ENCODE data around the gene U2AF2. TPM values are rescaled to one million over a fixed set of nuclear protein-coding genes. Genes with fewer than 3 reads are reported as not detected.

U2AF2 gene
- total RNA-seq, 1 experiment from 2014 or later = 545 TPM

- Histone ChIP-seq H3K4me3 (ENCODE audit: low read depth in 2 of 2, low read length in 2 of 2) (no peak overlapping the region), H3K4me1 (ENCODE audit: control insufficient read depth, insufficient read depth, low read length) (peaks cover 36% of the 10 kb centered on the region), H3K36me3 (ENCODE audit: control insufficient read depth, insufficient read depth, low read length) (peaks cover 46% of the 10 kb centered on the region), H3K9me3 (ENCODE audit: control insufficient read depth, insufficient read depth, low read depth, low read length) (no peaks in the 10 kb centered on the region), H3K27me3 (ENCODE audit: control insufficient read depth, insufficient read depth, low read length) (no peaks in the 10 kb centered on the region), H3K27ac (ENCODE audit: low read length) (peak overlapping the region; percentile 55)
- ATAC-seq = no peak
- no peak for DNase-seq (ENCODE audit: low read depth, low spot score)
- in situ Hi-C loops (cut with HindIII; ENCODE audit: low pct_unique_long_range_greater_than_20kb, low sequenced_read_pairs) = no loop called here
- BruUV-seq (replicated peaks) = no TSS peak
- ChIA-PET POLR2A (no interaction called here), CTCF (no interaction called here)
- TF ChIP-seq, protein P1, sequence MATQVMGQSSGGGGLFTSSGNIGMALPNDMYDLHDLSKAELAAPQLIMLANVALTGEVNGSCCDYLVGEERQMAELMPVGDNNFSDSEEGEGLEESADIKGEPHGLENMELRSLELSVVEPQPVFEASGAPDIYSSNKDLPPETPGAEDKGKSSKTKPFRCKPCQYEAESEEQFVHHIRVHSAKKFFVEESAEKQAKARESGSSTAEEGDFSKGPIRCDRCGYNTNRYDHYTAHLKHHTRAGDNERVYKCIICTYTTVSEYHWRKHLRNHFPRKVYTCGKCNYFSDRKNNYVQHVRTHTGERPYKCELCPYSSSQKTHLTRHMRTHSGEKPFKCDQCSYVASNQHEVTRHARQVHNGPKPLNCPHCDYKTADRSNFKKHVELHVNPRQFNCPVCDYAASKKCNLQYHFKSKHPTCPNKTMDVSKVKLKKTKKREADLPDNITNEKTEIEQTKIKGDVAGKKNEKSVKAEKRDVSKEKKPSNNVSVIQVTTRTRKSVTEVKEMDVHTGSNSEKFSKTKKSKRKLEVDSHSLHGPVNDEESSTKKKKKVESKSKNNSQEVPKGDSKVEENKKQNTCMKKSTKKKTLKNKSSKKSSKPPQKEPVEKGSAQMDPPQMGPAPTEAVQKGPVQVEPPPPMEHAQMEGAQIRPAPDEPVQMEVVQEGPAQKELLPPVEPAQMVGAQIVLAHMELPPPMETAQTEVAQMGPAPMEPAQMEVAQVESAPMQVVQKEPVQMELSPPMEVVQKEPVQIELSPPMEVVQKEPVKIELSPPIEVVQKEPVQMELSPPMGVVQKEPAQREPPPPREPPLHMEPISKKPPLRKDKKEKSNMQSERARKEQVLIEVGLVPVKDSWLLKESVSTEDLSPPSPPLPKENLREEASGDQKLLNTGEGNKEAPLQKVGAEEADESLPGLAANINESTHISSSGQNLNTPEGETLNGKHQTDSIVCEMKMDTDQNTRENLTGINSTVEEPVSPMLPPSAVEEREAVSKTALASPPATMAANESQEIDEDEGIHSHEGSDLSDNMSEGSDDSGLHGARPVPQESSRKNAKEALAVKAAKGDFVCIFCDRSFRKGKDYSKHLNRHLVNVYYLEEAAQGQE (IDR thresholded peaks at IDR 0.05; ENCODE audit: insufficient read depth in 1 of 2, low read depth in 2 of 2, low read length in 1 of 2) = no peak
- TF ChIP-seq POLR2AphosphoS5 (IDR thresholded peaks at IDR 0.05; ENCODE audit: low read depth, low read length) (no peak), SIN3A (IDR thresholded peaks at IDR 0.05; ENCODE audit: borderline replicate concordance, insufficient read depth, low read depth, low read length) (no peak), TCF7L2 (IDR thresholded peaks at IDR 0.05; ENCODE audit: low read depth, low read length) (no peak)
- TF ChIP-seq, protein P2, sequence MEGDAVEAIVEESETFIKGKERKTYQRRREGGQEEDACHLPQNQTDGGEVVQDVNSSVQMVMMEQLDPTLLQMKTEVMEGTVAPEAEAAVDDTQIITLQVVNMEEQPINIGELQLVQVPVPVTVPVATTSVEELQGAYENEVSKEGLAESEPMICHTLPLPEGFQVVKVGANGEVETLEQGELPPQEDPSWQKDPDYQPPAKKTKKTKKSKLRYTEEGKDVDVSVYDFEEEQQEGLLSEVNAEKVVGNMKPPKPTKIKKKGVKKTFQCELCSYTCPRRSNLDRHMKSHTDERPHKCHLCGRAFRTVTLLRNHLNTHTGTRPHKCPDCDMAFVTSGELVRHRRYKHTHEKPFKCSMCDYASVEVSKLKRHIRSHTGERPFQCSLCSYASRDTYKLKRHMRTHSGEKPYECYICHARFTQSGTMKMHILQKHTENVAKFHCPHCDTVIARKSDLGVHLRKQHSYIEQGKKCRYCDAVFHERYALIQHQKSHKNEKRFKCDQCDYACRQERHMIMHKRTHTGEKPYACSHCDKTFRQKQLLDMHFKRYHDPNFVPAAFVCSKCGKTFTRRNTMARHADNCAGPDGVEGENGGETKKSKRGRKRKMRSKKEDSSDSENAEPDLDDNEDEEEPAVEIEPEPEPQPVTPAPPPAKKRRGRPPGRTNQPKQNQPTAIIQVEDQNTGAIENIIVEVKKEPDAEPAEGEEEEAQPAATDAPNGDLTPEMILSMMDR (IDR thresholded peaks at IDR 0.05) = no peak
- intact Hi-C loops (cut with micrococcal nuclease; ENCODE audit: unreplicated experiment) = no loop called here
Observed at GRCh38 chr19:55660404-55660803, 5.6 kb downstream of the U2AF2 start.

DNA sequence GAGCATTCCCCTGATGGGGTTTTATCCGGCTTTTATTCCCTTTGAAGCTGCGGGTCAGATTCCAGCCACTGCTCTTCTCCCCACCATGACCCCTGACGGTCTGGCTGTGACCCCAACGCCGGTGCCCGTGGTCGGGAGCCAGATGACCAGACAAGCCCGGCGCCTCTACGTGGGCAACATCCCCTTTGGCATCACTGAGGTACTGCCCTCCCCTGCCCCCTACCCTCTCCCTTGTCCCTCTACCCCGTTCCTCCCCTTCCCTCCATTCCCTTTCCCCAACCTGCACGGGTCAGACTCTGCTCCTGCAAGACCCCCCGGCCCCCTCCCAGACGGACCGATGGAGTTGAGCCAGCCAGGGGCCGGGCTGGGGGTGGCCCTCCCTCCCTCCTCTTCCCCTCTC lies 6.2 kb downstream of the U2AF2 start:
- in situ Hi-C loops (cut with HindIII; ENCODE audit: low pct_unique_long_range_greater_than_20kb, low sequenced_read_pairs) = no loop called here
- Histone ChIP-seq H3K4me1 (ENCODE audit: control insufficient read depth, insufficient read depth, low read length) (peaks cover 36% of the 10 kb centered on the region), H3K27ac (ENCODE audit: low read length) (peak overlapping the region; percentile 55; the same call in 1 of the 2 replicates), H3K9me3 (ENCODE audit: control insufficient read depth, insufficient read depth, low read depth, low read length) (no peaks in the 10 kb centered on the region), H3K36me3 (ENCODE audit: control insufficient read depth, insufficient read depth, low read length) (peaks cover 42% of the 10 kb centered on the region), H3K4me3 (ENCODE audit: low read depth in 2 of 2, low read length in 2 of 2) (no peak overlapping the region), H3K27me3 (ENCODE audit: control insufficient read depth, insufficient read depth, low read length) (no peaks in the 10 kb centered on the region)
- no peak for DNase-seq (ENCODE audit: low read depth, low spot score)
- TF ChIP-seq SIN3A (IDR thresholded peaks at IDR 0.05; ENCODE audit: borderline replicate concordance, insufficient read depth, low read depth, low read length) = no peak
- TF ChIP-seq, protein P2 (IDR thresholded peaks at IDR 0.05) = no peak
- no peak for TF ChIP-seq TCF7L2 (IDR thresholded peaks at IDR 0.05; ENCODE audit: low read depth, low read length)
- TF ChIP-seq, protein P1 (IDR thresholded peaks at IDR 0.05; ENCODE audit: insufficient read depth in 1 of 2, low read depth in 2 of 2, low read length in 1 of 2) = no peak
- TF ChIP-seq POLR2AphosphoS5 (IDR thresholded peaks at IDR 0.05; ENCODE audit: low read depth, low read length) = no peak
- CTCF ChIA-PET = no interaction called here
- BruUV-seq (replicated peaks) = no TSS peak
- intact Hi-C loops (cut with micrococcal nuclease; ENCODE audit: unreplicated experiment) = no loop called here
- ATAC-seq = no peak
- POLR2A ChIA-PET = no interaction called here
